Thoracic aorta (tissue), 2 donors: Measurements from ENCODE around the gene CTNNA2. TPM values are rescaled to one million over a fixed set of nuclear protein-coding genes. Genes with fewer than 3 reads are reported as not detected.

Experiments used
- ATAC-seq: fragments of 150-250 bp; one replicate; pipeline ENCODE4 v1.8.0; 2017; ENCODE audit warnings: low read depth; ENCODE audit not compliant: insufficient number of reproducible peaks, low FRiP score
- DNase-seq: peaks from one replicate; pipeline ENCODE4 v3.0.0-alpha.2; 2020; ENCODE audit warnings: low spot score
- H3K27ac ChIP-seq, 2 donors: fragments of 200-600 bp; sonication (generic); 1 replicate in 1 of 2; 2 replicates in 1 of 2; pipeline ENCODE4 v1.5.1; 2016; ENCODE audit warnings: mild to moderate bottlenecking in 2 of 2, moderate library complexity in 2 of 2
- H3K27me3 ChIP-seq: fragments of 200-600 bp; sonication (generic); replicated peaks from 2 replicates; pipeline ENCODE4 v1.6.0; 2016; ENCODE audit warnings: mild to moderate bottlenecking; ENCODE audit not compliant: insufficient read depth
- H3K36me3 ChIP-seq: fragments of 200-600 bp; sonication (generic); one replicate; pipeline ENCODE4 v1.5.1; 2016
- H3K4me1 ChIP-seq, 2 donors: fragments of 200-600 bp; sonication (generic); 1 replicate in 1 of 2; 2 replicates in 1 of 2; pipeline versions ENCODE4 v1.5.1 to v1.6.0; 2016; ENCODE audit warnings: low read depth in 2 of 2, mild to moderate bottlenecking in 1 of 2; ENCODE audit not compliant: control insufficient read depth in 1 of 2
- H3K4me3 ChIP-seq: fragments of 200-600 bp; sonication (generic); 2 replicates; pipeline ENCODE4 v1.5.1; 2016; ENCODE audit warnings: mild to moderate bottlenecking
- H3K9me3 ChIP-seq: fragments of 200-600 bp; sonication (generic); 2 replicates; pipeline ENCODE4 v1.5.1; 2016
- total RNA-seq, 2 donors: library from RNA; depleted of rRNA; stranded (reverse); fragments of >200 nt; gene quantifications; one replicate each; pipeline versions ENCODE4 v1.1.0 to v1.2.3, GENCODE V29; 2016
- TF ChIP-seq, protein P1 (sequence below): fragments of 200-600 bp; sonication (generic); IDR thresholded peaks from one replicate; pipeline ENCODE4 v1.5.1; 2019; ENCODE audit warnings: antibody characterized with exemption

CTNNA2 gene
- total RNA-seq, 2 donors from 2014 or later = not detected

GRCh38 chr2:79977792-79978191 is 464.9 kb downstream of the CTNNA2 start:
- H3K27ac ChIP-seq = no peak overlapping the region
- H3K36me3 ChIP-seq = no peaks in the 10 kb centered on the region
- H3K4me1 ChIP-seq = no peaks in the 10 kb centered on the region
- DNase-seq (no peak), ATAC-seq (no peak)
- H3K27me3 ChIP-seq = no peaks in the 10 kb centered on the region
- no peaks in the 10 kb centered on the region for H3K9me3 ChIP-seq
- H3K4me3 ChIP-seq = no peak overlapping the region
- TF ChIP-seq, protein P1, sequence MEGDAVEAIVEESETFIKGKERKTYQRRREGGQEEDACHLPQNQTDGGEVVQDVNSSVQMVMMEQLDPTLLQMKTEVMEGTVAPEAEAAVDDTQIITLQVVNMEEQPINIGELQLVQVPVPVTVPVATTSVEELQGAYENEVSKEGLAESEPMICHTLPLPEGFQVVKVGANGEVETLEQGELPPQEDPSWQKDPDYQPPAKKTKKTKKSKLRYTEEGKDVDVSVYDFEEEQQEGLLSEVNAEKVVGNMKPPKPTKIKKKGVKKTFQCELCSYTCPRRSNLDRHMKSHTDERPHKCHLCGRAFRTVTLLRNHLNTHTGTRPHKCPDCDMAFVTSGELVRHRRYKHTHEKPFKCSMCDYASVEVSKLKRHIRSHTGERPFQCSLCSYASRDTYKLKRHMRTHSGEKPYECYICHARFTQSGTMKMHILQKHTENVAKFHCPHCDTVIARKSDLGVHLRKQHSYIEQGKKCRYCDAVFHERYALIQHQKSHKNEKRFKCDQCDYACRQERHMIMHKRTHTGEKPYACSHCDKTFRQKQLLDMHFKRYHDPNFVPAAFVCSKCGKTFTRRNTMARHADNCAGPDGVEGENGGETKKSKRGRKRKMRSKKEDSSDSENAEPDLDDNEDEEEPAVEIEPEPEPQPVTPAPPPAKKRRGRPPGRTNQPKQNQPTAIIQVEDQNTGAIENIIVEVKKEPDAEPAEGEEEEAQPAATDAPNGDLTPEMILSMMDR = no peak

DNA sequence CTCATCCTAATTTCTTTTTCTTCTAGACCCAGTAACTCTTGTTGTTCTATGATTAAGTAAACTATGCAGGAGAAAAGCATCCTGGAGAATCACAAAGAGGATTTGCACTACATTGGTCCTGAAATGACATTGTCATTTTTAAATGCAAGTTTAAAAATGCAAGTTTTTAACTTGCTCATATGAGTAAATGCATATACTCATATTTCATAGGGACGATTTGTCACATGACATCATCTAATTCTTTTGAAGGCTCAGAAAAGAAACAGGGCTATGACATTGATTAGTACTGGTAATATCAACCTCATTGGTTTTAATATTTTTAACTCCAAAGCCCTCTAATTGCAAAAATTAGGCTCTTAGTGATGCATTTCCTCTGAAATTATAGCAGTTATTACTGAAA is 467.3 kb downstream of the CTNNA2 start:
- no peaks in the 10 kb centered on the region for H3K36me3 ChIP-seq
- DNase-seq (no peak), ATAC-seq (no peak)
- H3K27ac ChIP-seq = no peak overlapping the region
- no peak overlapping the region for H3K4me3 ChIP-seq
- no peaks in the 10 kb centered on the region for H3K27me3 ChIP-seq
- H3K9me3 ChIP-seq = no peaks in the 10 kb centered on the region
- TF ChIP-seq, protein P1 = no peak
- no peaks in the 10 kb centered on the region for H3K4me1 ChIP-seq

GRCh38 chr2:79980816-79981215 is 468.0 kb downstream of the CTNNA2 start:
- no peak for ATAC-seq
- H3K27ac ChIP-seq = no peak overlapping the region
- DNase-seq = no peak

GRCh38 chr2:79981316-79981715 is 468.5 kb downstream of the CTNNA2 start:
- TF ChIP-seq, protein P1 = no peak
- no peaks in the 10 kb centered on the region for H3K9me3 ChIP-seq
- ATAC-seq = no peak

More at GRCh38 chr2:79980816-79981215, 468.0 kb downstream of the CTNNA2 start:
- Histone ChIP-seq H3K9me3 (no peaks in the 10 kb centered on the region), H3K4me1 (no peaks in the 10 kb centered on the region), H3K27me3 (no peaks in the 10 kb centered on the region), H3K4me3 (no peak overlapping the region), H3K36me3 (no peaks in the 10 kb centered on the region)
- TF ChIP-seq, protein P1 = no peak

GRCh38 chr2:79982445-79982844 is 469.6 kb downstream of the CTNNA2 start:
- Histone ChIP-seq H3K27me3 (no peaks in the 10 kb centered on the region), H3K4me3 (no peak overlapping the region), H3K27ac (no peak overlapping the region), H3K9me3 (no peaks in the 10 kb centered on the region), H3K36me3 (no peaks in the 10 kb centered on the region), H3K4me1 (no peaks in the 10 kb centered on the region)
- ATAC-seq (no peak), DNase-seq (no peak)
- TF ChIP-seq, protein P1 = no peak

More at GRCh38 chr2:79981316-79981715, 468.5 kb downstream of the CTNNA2 start:
- no peak overlapping the region for H3K27ac ChIP-seq
- H3K27me3 ChIP-seq = no peaks in the 10 kb centered on the region
- no peaks in the 10 kb centered on the region for H3K4me1 ChIP-seq
- no peak overlapping the region for H3K4me3 ChIP-seq
- no peak for DNase-seq
- H3K36me3 ChIP-seq = no peaks in the 10 kb centered on the region
